ENCODE results near the gene CHTF18.

DNA sequence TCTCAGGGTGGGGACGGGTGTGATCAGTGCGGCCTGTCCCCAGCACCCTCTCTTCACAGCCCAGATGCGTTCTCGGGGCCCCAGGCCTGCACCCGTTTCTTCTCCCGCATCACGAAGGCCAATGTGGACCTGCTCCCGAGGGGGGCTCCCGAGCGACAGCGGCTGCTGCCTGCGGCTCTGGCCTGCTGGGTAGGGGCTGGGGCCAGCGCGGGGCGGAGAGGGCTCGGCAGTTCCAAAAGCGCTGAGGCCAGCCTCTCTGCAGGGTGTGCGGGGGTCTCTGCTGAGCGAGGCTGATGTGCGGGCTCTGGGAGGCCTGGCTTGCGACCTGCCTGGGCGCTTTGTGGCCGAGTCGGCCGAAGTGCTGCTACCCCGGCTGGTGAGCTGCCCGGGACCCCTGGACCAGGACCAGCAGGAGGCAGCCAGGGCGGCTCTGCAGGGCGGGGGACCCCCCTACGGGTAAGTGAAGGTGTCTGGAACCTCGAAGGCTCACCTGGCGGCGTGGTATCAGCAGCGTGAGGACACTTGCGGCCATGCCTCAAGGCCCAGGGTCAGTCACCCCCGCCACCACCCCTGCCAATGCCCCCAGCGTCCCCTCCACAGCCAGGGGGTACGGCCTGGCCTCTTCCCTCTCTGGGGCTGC, 23.5 kb upstream of the CHTF18 start:
- TF ChIP-seq CTCF (IDR thresholded peaks at IDR 0.05): no peak
- TF ChIP-seq POLR2A (IDR thresholded peaks at IDR 0.05): no peak

Measured in esophagus squamous epithelium (tissue), 4 donors.